GM18907 (cell line): ENCODE data around the gene SLC26A4.

ENCODE experiments used
- ATAC-seq: cut with Tn5 transposase; IDR thresholded peaks from one replicate; pipeline ENCODE4 v1.9.1; 2021; ENCODE audit warnings: mild to moderate bottlenecking, moderate library complexity; ENCODE audit not compliant: unreplicated experiment

SLC26A4 gene

GRCh38 chr7:107659666-107660065, 962 bp upstream of the SLC26A4 start:
- no peak for ATAC-seq

GRCh38 chr7:107661081-107661864, 645 bp downstream of the SLC26A4 start:
- ATAC-seq, result peak; percentile 64

- ATAC-seq, result no peak
Observed at GRCh38 chr7:107661865-107662379, 1.3 kb downstream of the SLC26A4 start.

- no peak for ATAC-seq
Observed at GRCh38 chr7:107663196-107663595, 2.6 kb downstream of the SLC26A4 start.

- ATAC-seq, result no peak
Observed at GRCh38 chr7:107666790-107667189, 6.2 kb downstream of the SLC26A4 start.

- no peak for ATAC-seq
Observed at GRCh38 chr7:107667341-107667740, 6.7 kb downstream of the SLC26A4 start.

GRCh38 chr7:107668296-107668695, 7.7 kb downstream of the SLC26A4 start:
- no peak for ATAC-seq

- ATAC-seq, result no peak
Observed at GRCh38 chr7:107672183-107672582, 11.6 kb downstream of the SLC26A4 start.

GRCh38 chr7:107676249-107676648, 15.6 kb downstream of the SLC26A4 start:
- ATAC-seq, result no peak

- peak; percentile 75 for ATAC-seq
Observed at GRCh38 chr7:107678110-107678753, 17.6 kb downstream of the SLC26A4 start.

- no peak for ATAC-seq
Observed at GRCh38 chr7:107680478-107680877, 19.9 kb downstream of the SLC26A4 start.

- no peak for ATAC-seq
Observed at GRCh38 chr7:107682886-107683285, 22.3 kb downstream of the SLC26A4 start.

- no peak for ATAC-seq
Observed at GRCh38 chr7:107684287-107684686, 23.7 kb downstream of the SLC26A4 start.

- ATAC-seq, result no peak
Observed at GRCh38 chr7:107684947-107685463, 24.4 kb downstream of the SLC26A4 start.

GRCh38 chr7:107686816-107687387, 26.3 kb downstream of the SLC26A4 start:
- ATAC-seq, result no peak

GRCh38 chr7:107687656-107688055, 27.0 kb downstream of the SLC26A4 start:
- ATAC-seq, result no peak

GRCh38 chr7:107689553-107689952, 28.9 kb downstream of the SLC26A4 start:
- no peak for ATAC-seq

GRCh38 chr7:107690084-107690483, 29.5 kb downstream of the SLC26A4 start:
- no peak for ATAC-seq

GRCh38 chr7:107690611-107691010, 30.0 kb downstream of the SLC26A4 start:
- ATAC-seq, result no peak

GRCh38 chr7:107691716-107692115, 31.1 kb downstream of the SLC26A4 start:
- ATAC-seq, result no peak

- no peak for ATAC-seq
Observed at GRCh38 chr7:107692501-107692900, 31.9 kb downstream of the SLC26A4 start.

GRCh38 chr7:107693396-107693795, 32.8 kb downstream of the SLC26A4 start:
- no peak for ATAC-seq
